GM20431 (cell line): Measurements from ENCODE around the gene FAM180A.
"Not testable (repeated sequence)": the region's sequence is repeated elsewhere in the genome, so short reads cannot be mapped to it uniquely, and the experiment has no call there.

Source experiments
- in situ Hi-C: fragments of 300-500 bp; cut with MseI, MboI; formaldehyde crosslinking; loops from one replicate; pipeline ENCODE4 v1.15.0; 2020; ENCODE audit warnings: low sequenced_read_pairs; ENCODE audit not compliant: unreplicated experiment

Gene FAM180A

GRCh38 chr7:135743907-135744731 lies 4.5 kb downstream of the FAM180A start:
- in situ Hi-C loops: no loop called here

- in situ Hi-C loops: no loop called here
Measured at GRCh38 chr7:135742371-135742770, 6.2 kb downstream of the FAM180A start.

- in situ Hi-C loops: no loop called here
Measured at GRCh38 chr7:135741905-135742304, 6.7 kb downstream of the FAM180A start.

GRCh38 chr7:135740889-135741288 lies 7.7 kb downstream of the FAM180A start:
- in situ Hi-C loops: no loop called here

- in situ Hi-C loops: not testable (repeated sequence)
Measured at GRCh38 chr7:135737306-135737647, 11.3 kb downstream of the FAM180A start.

GRCh38 chr7:135736586-135737305 lies 11.9 kb downstream of the FAM180A start:
- in situ Hi-C loops: no loop called here

- in situ Hi-C loops: no loop called here
Measured at GRCh38 chr7:135734343-135734689, 14.3 kb downstream of the FAM180A start.

GRCh38 chr7:135733603-135734342 lies 14.8 kb downstream of the FAM180A start:
- in situ Hi-C loops: no loop called here

- in situ Hi-C loops: no loop called here
Measured at GRCh38 chr7:135731131-135731530, 17.5 kb downstream of the FAM180A start.

GRCh38 chr7:135729230-135729629 lies 19.4 kb downstream of the FAM180A start:
- in situ Hi-C loops: no loop called here

- in situ Hi-C loops: no loop called here
Measured at GRCh38 chr7:135728136-135728669, 20.4 kb downstream of the FAM180A start, which contains the start of gene SLC13A4. TSS of gene SLC13A4 (minus strand) at chr7:135728186. CDS start at chr7:135727496, 690 bp downstream.

GRCh38 chr7:135726911-135727673 lies 21.5 kb downstream of the FAM180A start:
- in situ Hi-C loops: no loop called here

- in situ Hi-C loops: no loop called here
Measured at GRCh38 chr7:135726276-135726788, 22.3 kb downstream of the FAM180A start.

- in situ Hi-C loops: no loop called here
Measured at GRCh38 chr7:135723411-135723810, 25.2 kb downstream of the FAM180A start.

- in situ Hi-C loops: no loop called here
Measured at GRCh38 chr7:135721198-135721820, 27.3 kb downstream of the FAM180A start.

- in situ Hi-C loops: no loop called here
Measured at GRCh38 chr7:135719688-135720087, 28.9 kb downstream of the FAM180A start.

- in situ Hi-C loops: no loop called here
Measured at GRCh38 chr7:135718794-135719437, 29.7 kb downstream of the FAM180A start.

- in situ Hi-C loops: no loop called here
Measured at GRCh38 chr7:135718219-135718618, 30.4 kb downstream of the FAM180A start.

- in situ Hi-C loops: no loop called here
Measured at GRCh38 chr7:135717693-135718092, 30.9 kb downstream of the FAM180A start.
